D721Med (cell line): ENCODE results near the gene EMP2.
"Not testable (repeated sequence)": the region's sequence is repeated elsewhere in the genome, so short reads cannot be mapped to it uniquely, and the experiment has no call there.

ENCODE experiments used
- DNase-seq: peaks from one replicate; pipeline ENCODE4 v3.0.0; 2011; ENCODE audit warnings: low spot score; ENCODE audit not compliant: insufficient read length
- FAIRE-seq: peaks from 2 replicates; lab custom pipeline; 2011; peaks lifted over from hg19 to GRCh38; lab: Jason Lieb, UNC
- CTCF ChIP-seq: IDR thresholded peaks from 2 replicates; pipeline ENCODE4 v1.5.1; 2012; ENCODE audit warnings: mild to moderate bottlenecking, control low read depth; ENCODE audit not compliant: insufficient read depth; ENCODE audit errors: missing control alignments

Gene EMP2

GRCh38 chr16:10579965-10580882 lies at the start of gene EMP2:
Gene EMP2 (minus strand): TSS chr16:10580598. CDS start chr16:10547617, 32,981 bp downstream.
- peak; percentile 57 for TF ChIP-seq CTCF
- no peak for FAIRE-seq
- peak; percentile 84 for DNase-seq

- no peak for FAIRE-seq
- TF ChIP-seq CTCF: no peak
- no peak for DNase-seq
These were observed 49.2 kb upstream of the EMP2 start for GRCh38 chr16:10629592-10629963.

- DNase-seq (no peak), FAIRE-seq (no peak)
These were observed 45.4 kb upstream of the EMP2 start for GRCh38 chr16:10625595-10626357.

GRCh38 chr16:10624527-10624926 lies 44.1 kb upstream of the EMP2 start:
- DNase-seq (no peak), FAIRE-seq (no peak)
- no peak for TF ChIP-seq CTCF

More at GRCh38 chr16:10625595-10626357, 45.4 kb upstream of the EMP2 start:
- no peak for TF ChIP-seq CTCF

- DNase-seq (no peak), FAIRE-seq (no peak)
- no peak for TF ChIP-seq CTCF
These were observed 42.7 kb upstream of the EMP2 start for GRCh38 chr16:10623059-10623458.

- peak; percentile 45 for DNase-seq
- no peak for TF ChIP-seq CTCF
- no peak for FAIRE-seq
These were observed 41.9 kb upstream of the EMP2 start for GRCh38 chr16:10622036-10622921.

GRCh38 chr16:10621216-10621949 lies 41.0 kb upstream of the EMP2 start:
- not testable (repeated sequence) for FAIRE-seq

More at GRCh38 chr16:10621216-10621949, 41.0 kb upstream of the EMP2 start:
- not testable (repeated sequence) for DNase-seq
